ENCODE results near the gene SUPT7L. TPM values are rescaled to one million over a fixed set of nuclear protein-coding genes. Genes with fewer than 3 reads are reported as not detected.

Gene SUPT7L
- total RNA-seq, 2 donors from 2014 or later = 20.8 to 23.9 TPM

GRCh38 chr2:27709960-27710575 is 46.7 kb upstream of the SUPT7L start:
- Histone ChIP-seq H3K9ac (ENCODE audit: low read depth in 2 of 2, low read length in 2 of 2) (no peak overlapping the region), H3K27ac (no peak overlapping the region), H3K9me3 (no peaks in the 10 kb centered on the region), H3K27me3 (peaks cover 2% of the 10 kb centered on the region), H3K4me1 (no peaks in the 10 kb centered on the region), H3K36me3 (no peaks in the 10 kb centered on the region), H3K4me3 (no peak overlapping the region)
- no peak for DNase-seq
- intact Hi-C loops (cut with DNase I) = no loop called here
- no peak for TF ChIP-seq CTCF (IDR thresholded peaks at IDR 0.05)

GRCh38 chr2:27709326-27709725 is 45.9 kb upstream of the SUPT7L start:
- H3K27ac ChIP-seq = no peak overlapping the region
- no peaks in the 10 kb centered on the region for H3K4me1 ChIP-seq
- H3K9me3 ChIP-seq = no peaks in the 10 kb centered on the region

GRCh38 chr2:27708666-27709065 is 45.3 kb upstream of the SUPT7L start:
- H3K27ac ChIP-seq = no peak overlapping the region
- no peaks in the 10 kb centered on the region for H3K27me3 ChIP-seq
- no peaks in the 10 kb centered on the region for H3K9me3 ChIP-seq
- H3K9ac ChIP-seq (ENCODE audit: low read depth in 2 of 2, low read length in 2 of 2) = no peak overlapping the region
- no peak for DNase-seq
- H3K36me3 ChIP-seq = no peaks in the 10 kb centered on the region
- H3K4me3 ChIP-seq = no peak overlapping the region
- intact Hi-C loops (cut with DNase I) = no loop called here
- H3K4me1 ChIP-seq = no peaks in the 10 kb centered on the region
- TF ChIP-seq CTCF (IDR thresholded peaks at IDR 0.05) = no peak

More at GRCh38 chr2:27709326-27709725, 45.9 kb upstream of the SUPT7L start:
- intact Hi-C loops (cut with DNase I) = no loop called here
- H3K9ac ChIP-seq (ENCODE audit: low read depth in 2 of 2, low read length in 2 of 2) = no peak overlapping the region
- DNase-seq = no peak
- no peaks in the 10 kb centered on the region for H3K27me3 ChIP-seq
- TF ChIP-seq CTCF (IDR thresholded peaks at IDR 0.05) = no peak
- H3K36me3 ChIP-seq = no peaks in the 10 kb centered on the region
- H3K4me3 ChIP-seq = no peak overlapping the region

GRCh38 chr2:27708257-27708654 is 44.8 kb upstream of the SUPT7L start:
- no peak overlapping the region for H3K27ac ChIP-seq
- TF ChIP-seq CTCF (IDR thresholded peaks at IDR 0.05) = no peak
- no peaks in the 10 kb centered on the region for H3K36me3 ChIP-seq
- intact Hi-C loops (cut with DNase I) = no loop called here
- DNase-seq = no peak
- no peak overlapping the region for H3K4me3 ChIP-seq
- H3K9me3 ChIP-seq = no peaks in the 10 kb centered on the region
- no peak overlapping the region for H3K9ac ChIP-seq (ENCODE audit: low read depth in 2 of 2, low read length in 2 of 2)
- no peaks in the 10 kb centered on the region for H3K4me1 ChIP-seq
- no peaks in the 10 kb centered on the region for H3K27me3 ChIP-seq

GRCh38 chr2:27707462-27708256 is 44.2 kb upstream of the SUPT7L start:
- DNase-seq = no peak
- TF ChIP-seq CTCF (IDR thresholded peaks at IDR 0.05) = no peak
- intact Hi-C loops (cut with DNase I) = no loop called here
- Histone ChIP-seq H3K36me3 (no peaks in the 10 kb centered on the region), H3K9me3 (no peaks in the 10 kb centered on the region), H3K4me1 (no peaks in the 10 kb centered on the region), H3K27ac (no peak overlapping the region), H3K4me3 (no peak overlapping the region), H3K9ac (ENCODE audit: low read depth in 2 of 2, low read length in 2 of 2) (no peak overlapping the region), H3K27me3 (no peaks in the 10 kb centered on the region)

All from colonic mucosa (tissue), 4 donors.